Measurements from ENCODE around the gene APLP1.

The APLP1 gene

DNA sequence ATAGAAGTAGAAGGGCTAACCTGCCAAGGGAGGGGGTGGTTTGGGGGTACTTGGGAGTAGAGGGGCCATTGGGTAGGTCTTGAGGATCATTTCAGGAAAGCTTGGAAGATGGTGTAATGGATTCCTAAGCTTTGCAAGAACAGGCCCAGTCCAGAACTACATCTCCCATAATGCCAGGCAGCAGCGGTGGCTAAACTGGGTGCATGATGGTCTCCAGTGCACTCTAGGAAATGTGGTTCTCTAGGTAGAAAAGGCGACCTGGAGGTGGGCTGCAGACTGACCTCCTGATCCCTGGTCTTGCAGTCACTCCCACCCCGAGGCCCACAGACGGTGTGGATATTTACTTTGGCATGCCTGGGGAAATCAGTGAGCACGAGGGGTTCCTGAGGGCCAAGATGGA is 3.8 kb downstream of the APLP1 start:
- Histone ChIP-seq H3K9ac (ENCODE audit: low read length) (no peak overlapping the region), H3K9me3 (ENCODE audit: control insufficient read depth, low read length) (no peaks in the 10 kb centered on the region), H3K27me3 (ENCODE audit: control insufficient read depth, insufficient read depth, low read length) (peaks cover 32% of the 10 kb centered on the region), H3K36me3 (ENCODE audit: control insufficient read depth, insufficient read depth, low read length) (no peaks in the 10 kb centered on the region), H3K4me1 (ENCODE audit: control insufficient read depth, insufficient read depth, low read length) (peaks cover 16% of the 10 kb centered on the region), H3K4me3 (ENCODE audit: low read length) (no peak overlapping the region)

DNA sequence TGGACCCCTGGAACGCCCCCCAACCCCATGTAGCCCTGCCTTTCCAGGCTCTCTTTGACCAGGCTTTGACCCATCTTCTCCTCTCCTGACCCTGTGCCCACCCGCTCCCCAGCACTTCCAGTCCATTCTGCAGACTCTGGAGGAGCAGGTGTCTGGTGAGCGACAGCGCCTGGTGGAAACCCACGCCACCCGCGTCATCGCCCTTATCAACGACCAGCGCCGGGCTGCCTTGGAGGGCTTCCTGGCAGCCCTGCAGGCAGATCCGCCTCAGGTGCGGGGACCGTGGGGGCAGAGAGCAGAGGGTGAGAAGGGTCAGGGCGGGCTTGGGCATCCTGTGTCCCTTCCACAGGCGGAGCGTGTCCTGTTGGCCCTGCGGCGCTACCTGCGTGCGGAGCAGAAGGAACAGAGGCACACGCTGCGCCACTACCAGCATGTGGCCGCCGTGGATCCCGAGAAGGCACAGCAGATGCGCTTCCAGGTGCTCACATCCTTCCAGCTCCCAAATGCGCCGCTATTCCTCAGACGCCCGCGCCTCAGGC is 6.1 kb downstream of the APLP1 start:
- Histone ChIP-seq H3K9ac (ENCODE audit: low read length) (no peak overlapping the region), H3K4me3 (ENCODE audit: low read length) (no peak overlapping the region), H3K4me1 (ENCODE audit: control insufficient read depth, insufficient read depth, low read length) (peaks cover 7% of the 10 kb centered on the region), H3K27me3 (ENCODE audit: control insufficient read depth, insufficient read depth, low read length) (peaks cover 28% of the 10 kb centered on the region), H3K9me3 (ENCODE audit: control insufficient read depth, low read length) (no peaks in the 10 kb centered on the region), H3K36me3 (ENCODE audit: control insufficient read depth, insufficient read depth, low read length) (no peaks in the 10 kb centered on the region)

DNA sequence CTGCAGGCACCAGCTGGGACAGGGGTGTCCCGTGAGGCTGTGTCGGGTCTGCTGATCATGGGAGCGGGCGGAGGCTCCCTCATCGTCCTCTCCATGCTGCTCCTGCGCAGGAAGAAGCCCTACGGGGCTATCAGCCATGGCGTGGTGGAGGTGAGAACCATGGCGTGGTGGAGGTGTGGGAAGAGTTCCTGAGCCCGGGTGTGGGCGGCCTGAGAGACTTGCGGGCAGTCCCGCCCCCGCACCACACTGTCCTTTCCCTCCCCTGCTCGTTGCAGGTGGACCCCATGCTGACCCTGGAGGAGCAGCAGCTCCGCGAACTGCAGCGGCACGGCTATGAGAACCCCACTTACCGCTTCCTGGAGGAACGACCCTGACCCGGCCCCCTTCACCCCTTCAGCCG is 10.7 kb downstream of the APLP1 start:
- H3K4me1 ChIP-seq (ENCODE audit: control insufficient read depth, insufficient read depth, low read length) = no peaks in the 10 kb centered on the region
- no peak overlapping the region for H3K4me3 ChIP-seq (ENCODE audit: low read length)
- no peaks in the 10 kb centered on the region for H3K9me3 ChIP-seq (ENCODE audit: control insufficient read depth, low read length)
- peaks cover 5% of the 10 kb centered on the region for H3K27me3 ChIP-seq (ENCODE audit: control insufficient read depth, insufficient read depth, low read length)
- H3K36me3 ChIP-seq (ENCODE audit: control insufficient read depth, insufficient read depth, low read length) = no peaks in the 10 kb centered on the region
- no peak overlapping the region for H3K9ac ChIP-seq (ENCODE audit: low read length)

DNA sequence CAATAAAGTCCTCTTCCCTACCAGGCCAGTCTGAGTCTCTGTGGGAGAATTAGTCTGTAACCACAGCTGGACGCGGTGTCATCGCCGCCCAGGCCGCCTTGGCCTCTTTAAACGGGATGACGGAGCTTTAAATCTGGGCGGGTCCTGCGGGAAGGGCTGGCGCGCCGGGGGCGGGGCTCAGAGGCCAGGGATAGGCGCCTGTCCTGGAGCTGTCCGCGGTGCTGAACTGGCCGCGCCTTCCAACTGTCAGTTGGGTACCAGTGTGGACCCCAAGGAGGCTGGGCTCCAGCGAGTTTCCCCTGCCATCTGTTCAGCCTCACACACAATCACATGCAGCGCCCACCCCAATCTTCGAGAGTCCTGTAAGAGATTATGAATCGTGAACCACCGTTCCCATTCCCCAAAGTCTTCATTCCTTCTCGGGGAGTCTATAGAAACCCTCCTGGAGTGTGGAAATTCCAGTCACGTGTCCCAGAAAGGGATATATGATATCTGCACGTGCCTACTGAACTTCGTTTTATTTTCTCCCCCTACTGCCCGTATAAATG is 11.5 kb downstream of the APLP1 start:
- Histone ChIP-seq H3K4me1 (ENCODE audit: control insufficient read depth, insufficient read depth, low read length) (no peaks in the 10 kb centered on the region), H3K36me3 (ENCODE audit: control insufficient read depth, insufficient read depth, low read length) (no peaks in the 10 kb centered on the region), H3K4me3 (ENCODE audit: low read length) (no peak overlapping the region), H3K9me3 (ENCODE audit: control insufficient read depth, low read length) (no peaks in the 10 kb centered on the region), H3K27me3 (ENCODE audit: control insufficient read depth, insufficient read depth, low read length) (peaks cover 5% of the 10 kb centered on the region), H3K9ac (ENCODE audit: low read length) (no peak overlapping the region)

DNA sequence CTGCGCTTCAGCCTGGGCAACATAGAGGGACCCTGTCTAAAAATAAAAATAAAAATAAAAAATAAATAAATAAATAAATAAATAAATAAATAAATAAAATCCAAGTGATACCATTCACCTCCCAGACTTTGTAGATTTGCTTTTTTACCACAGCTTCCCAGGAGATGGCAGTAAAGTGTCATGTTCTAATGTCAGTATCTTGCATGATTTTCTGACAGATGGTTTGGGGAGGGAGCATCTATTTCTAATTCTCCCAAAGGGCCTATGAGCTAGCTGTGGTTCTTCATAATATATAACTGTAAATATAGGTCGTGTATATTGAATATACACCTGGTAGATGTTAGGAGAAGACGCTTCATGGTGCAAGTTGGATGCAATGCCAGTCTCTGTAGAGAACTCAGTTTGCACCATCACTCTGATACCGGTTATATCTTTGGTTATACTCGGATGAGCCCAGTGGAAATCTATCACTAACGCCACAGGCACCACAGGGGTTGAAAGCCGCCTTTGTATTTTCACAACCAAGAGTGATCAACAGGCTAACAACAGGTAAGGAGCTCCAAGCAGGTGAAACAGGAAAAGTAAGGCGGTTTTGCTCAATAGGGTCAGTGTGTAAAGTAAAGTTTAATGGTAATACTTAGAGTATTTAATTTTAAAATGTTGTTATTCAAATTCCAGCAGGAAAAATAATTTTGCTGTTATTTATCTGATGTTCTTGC is 13.9 kb downstream of the APLP1 start:
- H3K9ac ChIP-seq (ENCODE audit: low read length) = no peak overlapping the region
- H3K4me1 ChIP-seq (ENCODE audit: control insufficient read depth, insufficient read depth, low read length) = no peaks in the 10 kb centered on the region
- H3K4me3 ChIP-seq (ENCODE audit: low read length) = no peak overlapping the region
- H3K36me3 ChIP-seq (ENCODE audit: control insufficient read depth, insufficient read depth, low read length) = no peaks in the 10 kb centered on the region
- H3K9me3 ChIP-seq (ENCODE audit: control insufficient read depth, low read length) = no peaks in the 10 kb centered on the region
- peaks cover 5% of the 10 kb centered on the region for H3K27me3 ChIP-seq (ENCODE audit: control insufficient read depth, insufficient read depth, low read length)

DNA sequence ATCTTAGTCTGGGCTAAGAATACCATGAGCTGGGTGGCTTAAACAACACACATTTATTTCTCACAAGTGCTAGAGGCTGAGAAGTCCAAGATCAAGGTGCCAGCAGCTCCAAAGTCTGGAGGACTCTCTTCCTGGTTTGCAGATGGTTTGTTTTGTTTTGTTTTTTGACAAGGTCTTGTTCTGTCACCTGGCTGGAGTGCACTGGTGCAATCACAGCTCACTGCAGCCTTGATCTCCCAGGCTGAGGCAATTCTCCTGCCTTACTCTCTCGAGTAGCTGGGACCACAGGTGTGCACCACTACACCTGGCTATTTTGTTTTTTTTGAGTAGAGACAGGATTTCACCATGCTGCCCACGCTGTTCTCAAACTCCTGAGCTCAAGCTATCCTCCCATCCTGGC is 15.5 kb downstream of the APLP1 start:
- peaks cover 1% of the 10 kb centered on the region for H3K27me3 ChIP-seq (ENCODE audit: control insufficient read depth, insufficient read depth, low read length)
- no peak overlapping the region for H3K9ac ChIP-seq (ENCODE audit: low read length)
- H3K4me1 ChIP-seq (ENCODE audit: control insufficient read depth, insufficient read depth, low read length) = no peaks in the 10 kb centered on the region
- H3K36me3 ChIP-seq (ENCODE audit: control insufficient read depth, insufficient read depth, low read length) = peaks cover 9% of the 10 kb centered on the region
- H3K9me3 ChIP-seq (ENCODE audit: control insufficient read depth, low read length) = no peaks in the 10 kb centered on the region
- H3K4me3 ChIP-seq (ENCODE audit: low read length) = no peak overlapping the region

DNA sequence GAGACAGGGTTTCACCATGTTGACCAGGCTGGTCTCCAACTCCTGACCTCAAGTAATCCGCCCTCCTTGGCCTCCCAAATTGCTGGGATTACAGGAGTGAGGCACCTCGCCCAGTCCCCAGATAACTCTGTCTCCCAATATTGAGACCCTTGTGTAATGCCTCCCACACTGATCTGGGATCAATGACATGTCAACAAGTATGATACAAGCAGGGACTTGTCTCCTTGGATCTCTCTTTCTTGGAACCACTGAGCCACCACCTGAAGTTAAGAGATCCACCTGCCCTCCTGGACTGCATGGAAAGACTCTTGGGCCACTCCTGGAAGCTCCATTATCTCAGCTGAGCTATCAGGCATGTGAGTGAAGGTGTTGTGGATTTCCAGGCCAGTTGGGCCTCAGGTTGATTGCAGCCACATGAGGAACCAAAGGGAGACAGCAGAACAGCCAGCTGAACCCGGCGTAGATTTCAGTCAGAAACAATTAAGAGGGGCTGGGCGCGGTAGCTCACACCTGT is 16.9 kb downstream of the APLP1 start:
- H3K36me3 ChIP-seq (ENCODE audit: control insufficient read depth, insufficient read depth, low read length) = peaks cover 9% of the 10 kb centered on the region
- no peaks in the 10 kb centered on the region for H3K4me1 ChIP-seq (ENCODE audit: control insufficient read depth, insufficient read depth, low read length)
- H3K27me3 ChIP-seq (ENCODE audit: control insufficient read depth, insufficient read depth, low read length) = no peaks in the 10 kb centered on the region
- no peak overlapping the region for H3K9ac ChIP-seq (ENCODE audit: low read length)
- no peaks in the 10 kb centered on the region for H3K9me3 ChIP-seq (ENCODE audit: control insufficient read depth, low read length)
- no peak overlapping the region for H3K4me3 ChIP-seq (ENCODE audit: low read length)

DNA sequence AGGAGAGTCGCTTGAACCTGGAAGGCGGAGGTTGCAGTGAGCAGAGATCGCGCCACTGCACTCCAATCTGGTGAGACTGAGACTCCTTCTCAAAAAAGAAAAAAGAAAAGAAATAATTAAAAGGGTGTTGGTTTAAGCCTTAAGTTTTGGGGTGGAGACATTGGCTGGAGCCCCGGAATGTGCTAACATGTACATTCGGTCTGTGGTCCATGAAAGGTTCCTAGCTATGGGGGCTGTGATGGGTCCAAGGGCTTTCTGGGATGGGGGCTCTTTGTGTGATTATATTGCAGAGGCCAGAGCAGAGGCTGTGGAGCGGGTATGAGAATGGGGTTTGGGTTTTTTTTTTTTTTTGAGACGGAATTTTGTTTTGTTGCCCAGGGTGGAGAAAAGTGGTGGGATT is 17.5 kb downstream of the APLP1 start:
- H3K4me1 ChIP-seq (ENCODE audit: control insufficient read depth, insufficient read depth, low read length) = no peaks in the 10 kb centered on the region
- no peaks in the 10 kb centered on the region for H3K27me3 ChIP-seq (ENCODE audit: control insufficient read depth, insufficient read depth, low read length)
- no peaks in the 10 kb centered on the region for H3K9me3 ChIP-seq (ENCODE audit: control insufficient read depth, low read length)
- no peak overlapping the region for H3K4me3 ChIP-seq (ENCODE audit: low read length)
- no peak overlapping the region for H3K9ac ChIP-seq (ENCODE audit: low read length)
- peaks cover 9% of the 10 kb centered on the region for H3K36me3 ChIP-seq (ENCODE audit: control insufficient read depth, insufficient read depth, low read length)

DNA sequence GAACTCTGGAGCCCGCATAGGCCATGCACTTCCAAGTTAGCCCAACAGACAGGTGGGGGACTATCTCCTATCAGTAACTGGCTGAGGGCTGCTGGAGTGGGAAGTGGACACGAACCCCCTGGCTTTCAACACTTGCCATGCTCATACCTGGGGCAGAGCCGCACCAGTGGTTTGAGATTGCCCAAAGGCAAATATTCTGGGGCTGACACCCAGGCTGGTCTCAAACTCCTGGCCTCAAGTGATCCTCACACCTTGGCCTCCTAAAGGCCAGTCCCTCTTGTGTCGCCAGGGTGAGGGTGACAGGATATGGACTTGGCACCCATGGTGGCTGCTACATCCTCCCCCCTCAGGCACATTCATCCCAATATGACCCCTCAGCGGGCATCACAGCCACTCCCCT is 18.8 kb downstream of the APLP1 start:
- H3K36me3 ChIP-seq (ENCODE audit: control insufficient read depth, insufficient read depth, low read length) = peaks cover 9% of the 10 kb centered on the region

DNA sequence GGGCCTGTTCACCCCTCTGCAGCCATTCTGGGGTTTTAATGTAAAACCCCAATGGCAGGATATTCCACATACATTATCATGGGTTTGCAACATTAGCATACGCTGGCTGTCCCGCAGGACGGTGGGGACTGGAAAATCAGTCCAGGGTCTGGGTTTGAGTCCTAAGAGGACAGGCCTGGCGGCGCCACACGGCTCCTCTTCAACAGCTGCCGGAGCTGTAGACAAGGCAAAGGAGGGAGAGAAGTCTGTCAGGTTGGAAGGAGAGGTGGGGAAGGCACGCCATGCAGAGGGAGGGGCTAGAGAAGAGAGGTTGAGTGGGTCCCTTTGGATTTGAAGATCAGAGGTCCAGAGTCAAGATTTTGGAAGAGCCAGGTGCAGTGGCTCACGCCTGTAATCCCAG is 20.0 kb downstream of the APLP1 start:
- H3K4me1 ChIP-seq (ENCODE audit: control insufficient read depth, insufficient read depth, low read length) = no peaks in the 10 kb centered on the region
- no peak overlapping the region for H3K4me3 ChIP-seq (ENCODE audit: low read length)
- peaks cover 9% of the 10 kb centered on the region for H3K36me3 ChIP-seq (ENCODE audit: control insufficient read depth, insufficient read depth, low read length)
- no peaks in the 10 kb centered on the region for H3K27me3 ChIP-seq (ENCODE audit: control insufficient read depth, insufficient read depth, low read length)
- H3K9me3 ChIP-seq (ENCODE audit: control insufficient read depth, low read length) = no peaks in the 10 kb centered on the region
- no peak overlapping the region for H3K9ac ChIP-seq (ENCODE audit: low read length)

More for the DNA sequence above, 18.8 kb downstream of the APLP1 start:
- Histone ChIP-seq H3K4me3 (ENCODE audit: low read length) (no peak overlapping the region), H3K9me3 (ENCODE audit: control insufficient read depth, low read length) (no peaks in the 10 kb centered on the region), H3K27me3 (ENCODE audit: control insufficient read depth, insufficient read depth, low read length) (no peaks in the 10 kb centered on the region), H3K9ac (ENCODE audit: low read length) (no peak overlapping the region), H3K4me1 (ENCODE audit: control insufficient read depth, insufficient read depth, low read length) (no peaks in the 10 kb centered on the region)

DNA sequence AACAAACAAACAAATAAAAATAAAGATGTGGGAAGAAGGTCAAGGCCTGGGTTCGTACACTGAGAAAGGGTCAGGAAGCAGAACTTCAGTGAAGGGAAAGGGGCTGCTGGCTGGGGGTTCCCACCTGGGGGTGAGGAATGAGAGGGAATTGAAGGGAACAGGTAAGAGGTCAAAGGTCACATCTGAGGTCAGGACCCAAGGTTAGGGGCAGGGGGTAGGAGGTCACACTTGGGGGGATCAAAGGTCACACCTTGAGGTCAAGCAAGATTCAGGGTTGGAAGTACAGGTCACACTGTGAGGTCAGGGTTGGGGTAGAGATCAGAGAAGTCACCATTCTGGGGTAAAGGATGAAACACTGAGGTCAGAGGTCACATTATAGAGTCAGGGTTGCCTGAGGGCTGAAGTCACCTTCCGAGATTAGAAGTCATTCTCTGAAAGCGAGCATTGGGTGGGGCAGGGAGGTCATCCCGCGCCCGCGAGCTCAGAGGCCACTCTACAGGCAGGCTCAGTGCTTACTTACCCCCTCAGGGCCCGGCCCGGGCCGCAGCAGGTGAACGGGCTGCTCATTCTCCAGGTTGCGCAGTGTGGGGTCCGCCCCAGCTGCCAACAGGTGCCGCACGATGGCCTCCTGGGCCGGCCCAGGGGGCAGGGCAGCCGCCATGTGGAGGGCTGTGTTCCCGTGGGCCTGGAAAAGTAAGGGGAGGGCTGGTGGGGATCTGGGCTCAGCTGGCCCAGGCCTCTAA is 21.2 kb downstream of the APLP1 start:
- Histone ChIP-seq H3K27me3 (ENCODE audit: control insufficient read depth, insufficient read depth, low read length) (no peaks in the 10 kb centered on the region), H3K4me3 (ENCODE audit: low read length) (no peak overlapping the region), H3K36me3 (ENCODE audit: control insufficient read depth, insufficient read depth, low read length) (peaks cover 9% of the 10 kb centered on the region), H3K9ac (ENCODE audit: low read length) (no peak overlapping the region), H3K9me3 (ENCODE audit: control insufficient read depth, low read length) (no peaks in the 10 kb centered on the region), H3K4me1 (ENCODE audit: control insufficient read depth, insufficient read depth, low read length) (no peaks in the 10 kb centered on the region)

DNA sequence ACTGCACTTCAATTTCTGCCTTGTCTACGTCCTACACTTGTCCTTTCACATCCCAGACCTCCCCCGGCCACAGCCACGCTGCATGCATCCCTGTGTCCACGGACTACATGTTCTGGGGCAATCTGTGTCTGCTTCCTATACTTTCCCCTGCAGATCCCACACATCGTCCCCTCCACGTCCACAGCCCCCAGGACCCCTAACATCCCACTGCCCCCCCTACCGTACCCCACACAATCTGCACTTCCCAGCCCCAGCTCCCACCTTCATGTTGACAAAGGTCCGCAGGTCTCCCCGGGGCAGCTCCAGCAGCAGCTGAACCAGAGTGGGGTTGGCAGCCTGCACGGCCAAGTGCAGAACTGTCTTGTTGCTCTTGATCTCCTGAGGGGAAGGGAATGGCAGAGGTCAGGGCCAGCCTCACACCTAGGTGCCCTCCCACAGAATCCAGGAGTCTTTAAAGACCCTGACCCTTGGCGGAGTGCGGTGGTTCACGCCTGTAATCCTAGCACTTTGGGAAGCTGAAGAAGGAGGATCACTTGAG is 21.8 kb downstream of the APLP1 start:
- Histone ChIP-seq H3K9me3 (ENCODE audit: control insufficient read depth, low read length) (no peaks in the 10 kb centered on the region), H3K27me3 (ENCODE audit: control insufficient read depth, insufficient read depth, low read length) (no peaks in the 10 kb centered on the region), H3K9ac (ENCODE audit: low read length) (no peak overlapping the region), H3K4me3 (ENCODE audit: low read length) (no peak overlapping the region), H3K36me3 (ENCODE audit: control insufficient read depth, insufficient read depth, low read length) (peaks cover 9% of the 10 kb centered on the region), H3K4me1 (ENCODE audit: control insufficient read depth, insufficient read depth, low read length) (no peaks in the 10 kb centered on the region)
